Astrocyte (in vitro differentiated cells and primary cell): ENCODE results near the gene ITPR2.

ENCODE experiments used
- CTCF ChIP-seq: IDR thresholded peaks from 2 replicates; pipeline ENCODE4 v1.5.1; 2011; ENCODE audit warnings: low read depth, mild to moderate bottlenecking, inconsistent platforms, low read length, moderate library complexity; ENCODE audit not compliant: insufficient read depth
- EZH2 ChIP-seq: IDR thresholded peaks from 2 replicates; pipeline ENCODE4 v1.6.1; 2012; ENCODE audit warnings: mild to moderate bottlenecking, low read length, inconsistent platforms; ENCODE audit not compliant: insufficient read depth

GRCh38 chr12:26723379-26724308, 109.3 kb downstream of the ITPR2 start:
- no peak for TF ChIP-seq CTCF
- TF ChIP-seq EZH2, result no peak
